ENCODE measurements around the gene HRCT1.
A peak's percentile ranks its signal among the peaks of the same experiment; 100 is the strongest.

Gene HRCT1

GRCh38 chr9:35945341-35946018 lies 39.5 kb downstream of the HRCT1 start:
- peak; percentile 20 for DNase-seq

GRCh38 chr9:35948451-35948850 lies 42.4 kb downstream of the HRCT1 start:
- DNase-seq, result no peak

- no peak for DNase-seq
These were observed 42.9 kb downstream of the HRCT1 start for GRCh38 chr9:35948901-35949318.

GRCh38 chr9:35951736-35952135 lies 45.7 kb downstream of the HRCT1 start:
- no peak for DNase-seq

GRCh38 chr9:35952526-35953191 lies 46.7 kb downstream of the HRCT1 start:
- DNase-seq, result no peak

- peak; percentile 29 for DNase-seq
These were observed 49.0 kb downstream of the HRCT1 start for GRCh38 chr9:35954942-35955546.

GRCh38 chr9:35956651-35957050 lies 50.6 kb downstream of the HRCT1 start:
- DNase-seq, result no peak
